ENCODE results near the gene MUTYH. TPM values are rescaled to one million over a fixed set of nuclear protein-coding genes. Genes with fewer than 3 reads are reported as not detected.
"Not testable (repeated sequence)": the region's sequence is repeated elsewhere in the genome, so short reads cannot be mapped to it uniquely, and the experiment has no call there.

MUTYH gene
- total and polyA plus RNA-seq, 3 donors from 2014 or later: 15.1 to 31.5 (median 26.8) TPM

GRCh38 chr1:45299296-45299695 lies 40.9 kb downstream of the MUTYH start:
- intact Hi-C loops (cut with DNase I; ENCODE audit: low total_unique reads): no loop called here
- WGBS, 2 donors: 57 to 86% methylated on average over 1 of the region's 1 CpG
- peaks cover 6% of the 10 kb centered on the region for H3K4me1 ChIP-seq
- DNase-seq: no peak
- no peaks in the 10 kb centered on the region for H3K9me3 ChIP-seq
- no peak overlapping the region for H3K4me3 ChIP-seq
- H3K27ac ChIP-seq: no peak overlapping the region
- no peak for TF ChIP-seq POLR2A (IDR thresholded peaks at IDR 0.05)
- no peak for TF ChIP-seq CTCF (IDR thresholded peaks at IDR 0.05)
- no peaks in the 10 kb centered on the region for H3K36me3 ChIP-seq (ENCODE audit: low read depth, missing control alignments)
- no peaks in the 10 kb centered on the region for H3K27me3 ChIP-seq

GRCh38 chr1:45297666-45298356 lies 42.4 kb downstream of the MUTYH start:
- Histone ChIP-seq H3K9me3 (no peaks in the 10 kb centered on the region), H3K4me1 (peaks cover 2% of the 10 kb centered on the region), H3K27me3 (no peaks in the 10 kb centered on the region), H3K36me3 (ENCODE audit: low read depth, missing control alignments) (no peaks in the 10 kb centered on the region), H3K4me3 (no peak overlapping the region), H3K27ac (no peak overlapping the region)
- no peak for DNase-seq
- intact Hi-C loops (cut with DNase I; ENCODE audit: low total_unique reads): no loop called here
- TF ChIP-seq CTCF (IDR thresholded peaks at IDR 0.05) (no peak), POLR2A (IDR thresholded peaks at IDR 0.05) (no peak)
- WGBS, 2 donors: 75 to 87% methylated on average over 8 of the region's 8 CpGs

- no peaks in the 10 kb centered on the region for H3K27me3 ChIP-seq
- WGBS, 2 donors: 67 to 70% methylated on average over 2 of the region's 2 CpGs
- H3K27ac ChIP-seq: no peak overlapping the region
- H3K4me3 ChIP-seq: no peak overlapping the region
- no peaks in the 10 kb centered on the region for H3K9me3 ChIP-seq
- TF ChIP-seq CTCF (IDR thresholded peaks at IDR 0.05): no peak
- TF ChIP-seq POLR2A (IDR thresholded peaks at IDR 0.05): no peak
- intact Hi-C loops (cut with DNase I; ENCODE audit: low total_unique reads): no loop called here
- no peaks in the 10 kb centered on the region for H3K36me3 ChIP-seq (ENCODE audit: low read depth, missing control alignments)
- H3K4me1 ChIP-seq: no peaks in the 10 kb centered on the region
- DNase-seq: no peak
These were observed 48.5 kb downstream of the MUTYH start for GRCh38 chr1:45291716-45292115.

- H3K4me1 ChIP-seq; H3K9me3 ChIP-seq; H3K27ac ChIP-seq; H3K4me3 ChIP-seq; intact Hi-C loops (cut with DNase I; ENCODE audit: low total_unique reads); H3K27me3 ChIP-seq; H3K36me3 ChIP-seq (ENCODE audit: low read depth, missing control alignments); DNase-seq: not testable (repeated sequence)
- WGBS, 2 donors: 83 to 88% methylated on average over 5 to 6 of the region's 6 CpGs
These were observed 49.2 kb downstream of the MUTYH start for GRCh38 chr1:45291002-45291401.

- H3K36me3 ChIP-seq (ENCODE audit: low read depth, missing control alignments); H3K4me3 ChIP-seq; intact Hi-C loops (cut with DNase I; ENCODE audit: low total_unique reads); DNase-seq; H3K9me3 ChIP-seq; H3K27ac ChIP-seq; H3K4me1 ChIP-seq; H3K27me3 ChIP-seq: not testable (repeated sequence)
- WGBS, 2 donors: 88 to 89% methylated on average over 3 of the region's 3 CpGs
These were observed 53.7 kb downstream of the MUTYH start for GRCh38 chr1:45286521-45286920.

GRCh38 chr1:45284858-45285257 lies 55.4 kb downstream of the MUTYH start:
- H3K4me1 ChIP-seq; H3K9me3 ChIP-seq; H3K27ac ChIP-seq; H3K4me3 ChIP-seq; intact Hi-C loops (cut with DNase I; ENCODE audit: low total_unique reads); DNase-seq; H3K27me3 ChIP-seq; H3K36me3 ChIP-seq (ENCODE audit: low read depth, missing control alignments): not testable (repeated sequence)
- 88 to 89% methylated on average over 7 to 9 of the region's 9 CpGs for WGBS, 2 donors
